Chondrocyte (in vitro differentiated cells): ENCODE results near the gene NTSR1. TPM values are rescaled to one million over a fixed set of nuclear protein-coding genes. Genes with fewer than 3 reads are reported as not detected.
A peak's percentile ranks its signal among the peaks of the same experiment; 100 is the strongest.

Experiments
- DNase-seq: peaks from one replicate; pipeline ENCODE4 v3.0.0; 2021; ENCODE audit warnings: mixed read lengths, low spot score
- H3K27ac Mint-ChIP-seq: one replicate; pipeline ENCODE4 v1.8.0; 2021; ENCODE audit warnings: mild to moderate bottlenecking, moderate library complexity, mixed read lengths; ENCODE audit not compliant: unreplicated experiment
- H3K27me3 Mint-ChIP-seq: 2 replicates; pipeline ENCODE4 v1.8.0; 2021; ENCODE audit warnings: low read depth, mixed read lengths
- H3K36me3 Mint-ChIP-seq: 2 replicates; pipeline ENCODE4 v1.8.0; 2021; ENCODE audit warnings: low read depth, mixed read lengths
- H3K4me1 Mint-ChIP-seq: 2 replicates; pipeline ENCODE4 v1.8.0; 2021; ENCODE audit warnings: low read depth, mild to moderate bottlenecking, mixed read lengths
- H3K4me3 Mint-ChIP-seq: one replicate; pipeline ENCODE4 v1.8.0; 2021; ENCODE audit warnings: mild to moderate bottlenecking, moderate library complexity, mixed read lengths; ENCODE audit not compliant: unreplicated experiment
- H3K9me3 Mint-ChIP-seq: 2 replicates; pipeline ENCODE4 v1.8.0; 2021; ENCODE audit warnings: low read depth, mixed read lengths
- total RNA-seq: library from RNA; stranded (reverse); gene quantifications from 3 replicates; pipeline ENCODE4 v1.2.1, GENCODE V29; 2021
- TF ChIP-seq, protein P1 (sequence below): fragments of 200-600 bp; sonication (generic); IDR thresholded peaks from 2 replicates; pipeline ENCODE4 v1.5.0; 2021; ENCODE audit warnings: antibody characterized with exemption, mild to moderate bottlenecking, moderate library complexity

NTSR1 gene
- total RNA-seq, 1 donor from 2014 or later: not detected

DNA sequence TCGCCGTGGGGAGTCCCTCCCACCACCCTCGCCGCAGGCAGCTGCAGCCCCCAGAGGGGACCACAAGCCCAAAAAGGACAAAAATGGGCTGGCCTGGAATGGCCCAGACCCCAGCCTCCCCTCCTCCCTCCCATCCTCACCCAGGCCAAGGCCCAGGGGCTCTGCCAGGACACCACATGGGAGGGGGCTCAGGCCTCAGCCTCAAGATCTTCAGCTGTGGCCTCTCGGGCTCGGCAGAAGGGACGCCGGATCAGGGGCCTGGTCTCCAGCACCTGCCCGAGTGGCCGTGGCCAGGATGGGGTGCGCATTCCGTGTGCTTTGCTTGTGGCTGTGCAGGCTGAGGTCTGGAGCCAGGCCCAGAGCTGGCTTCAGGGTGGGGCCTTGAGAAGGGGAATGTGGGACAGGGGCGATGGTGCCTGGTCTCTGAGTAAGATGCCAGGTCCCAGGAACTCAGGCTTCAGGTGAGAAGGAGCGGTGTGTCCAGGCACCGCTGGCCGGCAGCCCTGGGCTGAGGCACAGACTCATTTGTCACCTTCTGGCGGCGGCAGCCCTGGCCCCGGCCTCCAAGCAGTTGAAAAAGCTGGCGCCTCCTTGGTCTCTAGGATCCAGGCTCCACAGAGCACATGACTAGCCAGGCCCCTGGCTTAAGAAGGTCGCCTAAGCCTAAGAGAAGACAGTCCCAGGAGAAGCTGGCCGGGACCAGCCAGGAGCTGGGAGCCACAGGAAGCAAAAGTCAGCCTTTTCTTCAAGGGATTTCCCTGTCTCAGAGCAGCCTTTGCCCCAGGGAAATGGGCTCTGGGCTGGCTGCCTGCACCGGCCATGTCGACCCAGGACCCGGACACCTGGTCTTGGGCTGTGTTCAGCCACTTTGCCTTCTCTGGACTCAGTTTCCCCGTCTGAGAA, 52.5 kb downstream of the NTSR1 start:
- DNase-seq: peak; percentile 84
- no peak overlapping the region for H3K27ac Mint-ChIP-seq
- H3K4me1 Mint-ChIP-seq: no peaks in the 10 kb centered on the region
- no peak overlapping the region for H3K4me3 Mint-ChIP-seq
- TF ChIP-seq, protein P1, sequence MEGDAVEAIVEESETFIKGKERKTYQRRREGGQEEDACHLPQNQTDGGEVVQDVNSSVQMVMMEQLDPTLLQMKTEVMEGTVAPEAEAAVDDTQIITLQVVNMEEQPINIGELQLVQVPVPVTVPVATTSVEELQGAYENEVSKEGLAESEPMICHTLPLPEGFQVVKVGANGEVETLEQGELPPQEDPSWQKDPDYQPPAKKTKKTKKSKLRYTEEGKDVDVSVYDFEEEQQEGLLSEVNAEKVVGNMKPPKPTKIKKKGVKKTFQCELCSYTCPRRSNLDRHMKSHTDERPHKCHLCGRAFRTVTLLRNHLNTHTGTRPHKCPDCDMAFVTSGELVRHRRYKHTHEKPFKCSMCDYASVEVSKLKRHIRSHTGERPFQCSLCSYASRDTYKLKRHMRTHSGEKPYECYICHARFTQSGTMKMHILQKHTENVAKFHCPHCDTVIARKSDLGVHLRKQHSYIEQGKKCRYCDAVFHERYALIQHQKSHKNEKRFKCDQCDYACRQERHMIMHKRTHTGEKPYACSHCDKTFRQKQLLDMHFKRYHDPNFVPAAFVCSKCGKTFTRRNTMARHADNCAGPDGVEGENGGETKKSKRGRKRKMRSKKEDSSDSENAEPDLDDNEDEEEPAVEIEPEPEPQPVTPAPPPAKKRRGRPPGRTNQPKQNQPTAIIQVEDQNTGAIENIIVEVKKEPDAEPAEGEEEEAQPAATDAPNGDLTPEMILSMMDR: no peak
- H3K36me3 Mint-ChIP-seq: peaks cover 2% of the 10 kb centered on the region
- H3K27me3 Mint-ChIP-seq: peaks cover 27% of the 10 kb centered on the region
- H3K9me3 Mint-ChIP-seq: peaks cover 8% of the 10 kb centered on the region

DNA sequence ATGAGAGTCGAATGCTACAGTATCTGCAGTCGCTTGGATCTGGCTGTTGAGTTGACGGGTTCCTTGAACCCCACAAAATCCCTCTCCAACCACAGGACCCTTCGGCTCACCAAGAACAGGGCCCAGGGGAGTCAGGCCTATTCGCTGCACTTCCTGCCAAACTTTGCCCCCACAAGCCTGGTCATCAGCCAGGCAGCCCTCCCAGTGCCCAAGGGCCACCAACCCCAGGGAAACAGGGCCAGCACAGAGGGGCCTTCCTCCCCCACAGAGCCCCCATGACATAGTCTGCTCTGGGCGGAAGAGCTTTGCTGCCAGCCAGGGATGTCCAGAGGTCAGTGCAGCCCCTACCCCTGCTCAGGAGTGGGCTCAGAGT, 53.1 kb downstream of the NTSR1 start:
- TF ChIP-seq, protein P1: no peak
- Mint-ChIP-seq H3K27me3 (peaks cover 29% of the 10 kb centered on the region), H3K36me3 (peaks cover 2% of the 10 kb centered on the region), H3K27ac (no peak overlapping the region), H3K4me3 (no peak overlapping the region), H3K4me1 (no peaks in the 10 kb centered on the region), H3K9me3 (peaks cover 8% of the 10 kb centered on the region)
- DNase-seq: no peak

DNA sequence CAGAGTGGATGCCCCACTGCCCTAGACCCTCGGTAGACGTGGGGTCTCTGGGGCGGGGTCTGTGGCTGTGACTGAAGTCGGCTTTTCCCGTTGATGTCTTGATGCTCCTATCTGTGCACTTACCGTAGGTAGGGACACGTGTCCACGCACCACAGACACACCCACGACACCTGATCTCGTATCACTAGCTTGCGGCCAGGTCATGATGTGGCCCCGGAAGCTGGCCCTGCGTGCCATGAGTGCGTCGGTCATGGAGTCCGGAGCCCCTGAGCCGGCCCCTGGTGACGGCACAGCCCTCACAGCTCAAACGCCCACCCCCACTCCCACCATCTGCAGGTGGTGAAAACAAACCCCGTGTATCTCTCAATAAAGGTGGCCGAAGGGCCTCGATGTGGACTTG, 53.7 kb downstream of the NTSR1 start:
- Mint-ChIP-seq H3K27ac (no peak overlapping the region), H3K4me3 (no peak overlapping the region), H3K4me1 (no peaks in the 10 kb centered on the region), H3K36me3 (peaks cover 2% of the 10 kb centered on the region), H3K9me3 (peaks cover 2% of the 10 kb centered on the region), H3K27me3 (peaks cover 23% of the 10 kb centered on the region)
- no peak for DNase-seq
- TF ChIP-seq, protein P1: no peak

DNA sequence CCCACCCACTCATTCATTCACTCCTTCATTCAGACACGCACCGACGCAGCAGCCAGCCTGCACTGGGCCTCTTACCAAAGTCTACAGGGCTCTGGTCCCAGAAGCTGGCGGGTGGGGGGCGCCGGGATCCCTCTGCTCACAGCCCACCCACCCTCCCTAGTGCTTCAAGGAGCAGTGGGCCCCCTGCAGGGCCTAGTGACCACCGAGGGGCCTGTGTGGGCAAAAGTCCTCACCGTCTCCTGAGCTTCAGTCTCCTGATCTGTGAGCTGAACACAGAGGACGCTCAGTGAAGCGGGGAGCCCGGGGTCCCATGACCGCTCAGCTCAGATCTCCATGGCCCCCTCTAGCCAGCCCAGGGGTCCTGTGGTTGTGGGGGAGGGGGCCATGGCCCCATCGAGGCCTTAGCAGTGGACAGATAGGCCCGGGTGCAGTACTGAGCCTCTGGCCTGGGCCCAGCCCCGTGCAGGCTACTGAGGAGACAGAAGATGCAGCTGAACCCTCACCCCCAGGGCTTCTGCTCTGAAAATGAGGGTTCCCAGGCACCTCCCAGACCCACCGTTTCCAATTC, 54.2 kb downstream of the NTSR1 start:
- peak; percentile 77 for DNase-seq
- Mint-ChIP-seq H3K36me3 (no peaks in the 10 kb centered on the region), H3K4me3 (no peak overlapping the region), H3K9me3 (no peaks in the 10 kb centered on the region), H3K4me1 (no peaks in the 10 kb centered on the region), H3K27ac (no peak overlapping the region), H3K27me3 (peaks cover 20% of the 10 kb centered on the region)
- TF ChIP-seq, protein P1: no peak

DNA sequence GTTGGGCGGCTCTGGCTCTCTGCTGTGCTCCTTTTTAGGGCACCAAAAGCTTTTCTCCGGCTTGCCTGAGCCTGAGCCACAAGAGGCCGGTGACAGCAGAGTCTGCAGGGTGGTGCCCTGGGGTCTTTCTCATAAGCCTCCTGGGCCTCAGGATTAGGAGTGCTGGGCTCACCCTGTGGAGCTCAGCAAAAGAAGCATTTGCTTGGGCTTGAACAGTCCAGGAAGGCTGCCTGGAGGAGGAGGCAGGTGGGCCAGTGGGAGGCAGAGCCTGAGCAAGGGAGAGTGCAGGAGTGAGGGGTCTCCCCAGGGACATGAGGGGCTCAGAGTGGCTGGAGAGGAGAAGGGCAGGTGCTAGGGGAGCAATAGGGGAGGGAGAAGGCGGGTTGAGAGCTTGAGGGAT, 54.8 kb downstream of the NTSR1 start:
- Mint-ChIP-seq H3K27ac (no peak overlapping the region), H3K36me3 (no peaks in the 10 kb centered on the region), H3K4me3 (no peak overlapping the region), H3K27me3 (peaks cover 17% of the 10 kb centered on the region), H3K4me1 (peaks cover 3% of the 10 kb centered on the region), H3K9me3 (no peaks in the 10 kb centered on the region)
- TF ChIP-seq, protein P1: no peak
- DNase-seq: peak; percentile 54
